Progenitor cell of endocrine pancreas (in vitro differentiated cells): ENCODE data around the gene SNRPD1. TPM values are rescaled to one million over a fixed set of nuclear protein-coding genes. Genes with fewer than 3 reads are reported as not detected.
A peak's percentile ranks its signal among the peaks of the same experiment; 100 is the strongest.
"Not testable (repeated sequence)": the region's sequence is repeated elsewhere in the genome, so short reads cannot be mapped to it uniquely, and the experiment has no call there.

ENCODE experiments used
- DNase-seq: peaks from one replicate; pipeline ENCODE4 v3.0.0; 2021; ENCODE audit warnings: low spot score; ENCODE audit not compliant: unreplicated experiment
- H3K27ac Mint-ChIP-seq: 2 replicates; pipeline ENCODE4 v1.8.0; 2021; ENCODE audit warnings: mild to moderate bottlenecking, moderate library complexity, mixed read lengths
- H3K27me3 Mint-ChIP-seq: 2 replicates; pipeline ENCODE4 v1.8.0; 2021; ENCODE audit warnings: mixed read lengths
- H3K36me3 Mint-ChIP-seq: 2 replicates; pipeline ENCODE4 v1.8.0; 2022; ENCODE audit warnings: mixed read lengths; ENCODE audit not compliant: insufficient read depth
- H3K4me1 Mint-ChIP-seq: 2 replicates; pipeline ENCODE4 v1.8.0; 2021; ENCODE audit warnings: low read depth, mixed read lengths
- H3K4me3 Mint-ChIP-seq: 2 replicates; pipeline ENCODE4 v1.8.0; 2021; ENCODE audit warnings: low read depth, mild to moderate bottlenecking, moderate library complexity, mixed read lengths
- H3K9me3 Mint-ChIP-seq: 2 replicates; pipeline ENCODE4 v1.8.0; 2021; ENCODE audit warnings: low read depth, mixed read lengths
- CTCF ChIP-seq: fragments of 200-600 bp; sonication (generic); IDR thresholded peaks from one replicate; pipeline ENCODE4 v1.5.0; 2021; ENCODE audit warnings: antibody characterized with exemption, mild to moderate bottlenecking; ENCODE audit not compliant: unreplicated experiment
- total RNA-seq: library from RNA; stranded (reverse); gene quantifications from 2 replicates; pipeline ENCODE4 v1.2.1, GENCODE V29; 2021

Gene SNRPD1
- total RNA-seq, 1 donor from 2014 or later: 76.7 TPM

- H3K27ac Mint-ChIP-seq: no peak overlapping the region
- peaks cover 3% of the 10 kb centered on the region for H3K4me1 Mint-ChIP-seq
- no peak overlapping the region for H3K4me3 Mint-ChIP-seq
- H3K36me3 Mint-ChIP-seq: peaks cover 5% of the 10 kb centered on the region
- H3K9me3 Mint-ChIP-seq: no peaks in the 10 kb centered on the region
- no peak for DNase-seq
- H3K27me3 Mint-ChIP-seq: no peaks in the 10 kb centered on the region
- no peak for TF ChIP-seq CTCF
These were observed 50.5 kb downstream of the SNRPD1 start for GRCh38 chr18:21662581-21662980.

- TF ChIP-seq CTCF: no peak
- no peak overlapping the region for H3K27ac Mint-ChIP-seq
These were observed 51.5 kb downstream of the SNRPD1 start for GRCh38 chr18:21663578-21663977.

GRCh38 chr18:21664069-21664468 is 52.0 kb downstream of the SNRPD1 start:
- H3K4me1 Mint-ChIP-seq: peaks cover 3% of the 10 kb centered on the region
- H3K36me3 Mint-ChIP-seq: peaks cover 5% of the 10 kb centered on the region
- no peak for TF ChIP-seq CTCF
- no peak overlapping the region for H3K4me3 Mint-ChIP-seq
- H3K27me3 Mint-ChIP-seq: no peaks in the 10 kb centered on the region
- H3K9me3 Mint-ChIP-seq: no peaks in the 10 kb centered on the region
- DNase-seq: no peak
- no peak overlapping the region for H3K27ac Mint-ChIP-seq

More at GRCh38 chr18:21663578-21663977, 51.5 kb downstream of the SNRPD1 start:
- no peak for DNase-seq
- Mint-ChIP-seq H3K36me3 (peaks cover 5% of the 10 kb centered on the region), H3K27me3 (no peaks in the 10 kb centered on the region), H3K4me1 (peaks cover 3% of the 10 kb centered on the region), H3K9me3 (no peaks in the 10 kb centered on the region), H3K4me3 (no peak overlapping the region)

GRCh38 chr18:21669736-21670285 is 57.7 kb downstream of the SNRPD1 start:
- Mint-ChIP-seq H3K9me3 (no peaks in the 10 kb centered on the region), H3K27ac (no peak overlapping the region), H3K4me3 (no peak overlapping the region), H3K36me3 (no peaks in the 10 kb centered on the region), H3K27me3 (no peaks in the 10 kb centered on the region), H3K4me1 (no peaks in the 10 kb centered on the region)
- no peak for DNase-seq
- TF ChIP-seq CTCF: no peak

- no peak for TF ChIP-seq CTCF
- no peaks in the 10 kb centered on the region for H3K9me3 Mint-ChIP-seq
- no peaks in the 10 kb centered on the region for H3K27me3 Mint-ChIP-seq
- no peaks in the 10 kb centered on the region for H3K36me3 Mint-ChIP-seq
- H3K4me3 Mint-ChIP-seq: no peak overlapping the region
- no peaks in the 10 kb centered on the region for H3K4me1 Mint-ChIP-seq
- H3K27ac Mint-ChIP-seq: peak overlapping the region; percentile 45
- DNase-seq: no peak
These were observed 60.6 kb downstream of the SNRPD1 start for GRCh38 chr18:21672521-21673267.

- H3K4me1 Mint-ChIP-seq, H3K9me3 Mint-ChIP-seq, H3K36me3 Mint-ChIP-seq, H3K27me3 Mint-ChIP-seq, H3K27ac Mint-ChIP-seq, DNase-seq, H3K4me3 Mint-ChIP-seq: not testable (repeated sequence)
These were observed 63.2 kb downstream of the SNRPD1 start for GRCh38 chr18:21675354-21675753.
